Fibroblast of skin of left quadriceps (primary cell): ENCODE data around the gene ALX3.

Experiments used
- DNase-seq, 2 experiments: peaks; one replicate each; pipeline ENCODE4 v3.0.0-alpha.2; 2013; ENCODE audit warnings: low read depth in 2 of 2

ALX3 gene

GRCh38 chr1:110070671-110071242, at the start of gene ALX3:
ALX3 (minus strand) TSS chr1:110070672; CDS start chr1:110070612, 60 bp downstream.
- DNase-seq: no peak

- DNase-seq: no peak
Observed at GRCh38 chr1:110119843-110120242, 49.4 kb upstream of the ALX3 start.

DNA sequence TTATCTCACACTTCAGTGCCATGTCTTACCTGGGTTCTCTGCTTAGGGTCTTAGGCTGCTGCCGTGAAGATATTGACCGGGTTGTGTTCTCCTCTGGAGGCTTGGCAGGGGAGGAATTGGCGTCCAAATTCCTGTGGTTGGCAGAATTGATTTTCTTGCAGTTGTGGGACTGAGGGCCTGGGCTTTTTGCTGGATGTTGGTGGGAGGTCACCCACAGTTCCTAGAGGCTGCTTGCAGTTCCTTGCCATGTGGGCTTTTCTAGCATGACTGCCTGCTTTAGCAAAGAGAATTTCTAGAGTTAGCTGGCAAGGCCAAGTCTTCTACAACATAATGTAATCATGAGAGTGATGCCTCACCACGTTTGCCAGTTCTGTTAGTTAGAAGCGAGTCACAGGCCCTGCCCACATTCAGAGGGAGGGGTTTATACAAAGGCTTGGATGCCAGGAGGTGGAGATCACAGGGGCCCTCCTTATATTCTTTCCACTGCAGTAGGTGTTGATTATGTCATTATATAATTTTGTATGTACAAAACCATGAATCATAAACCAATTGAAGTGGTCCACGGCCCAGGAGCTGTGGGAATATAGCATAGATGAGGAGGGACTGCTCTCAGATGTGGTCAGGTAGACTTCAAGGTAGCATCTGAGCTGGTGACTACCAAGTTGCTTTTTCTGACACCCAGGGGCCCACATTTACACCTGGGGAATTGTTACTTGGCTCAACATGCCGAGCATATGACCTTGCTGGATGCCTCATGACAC, 48.3 kb upstream of the ALX3 start:
- DNase-seq: no peak

DNA sequence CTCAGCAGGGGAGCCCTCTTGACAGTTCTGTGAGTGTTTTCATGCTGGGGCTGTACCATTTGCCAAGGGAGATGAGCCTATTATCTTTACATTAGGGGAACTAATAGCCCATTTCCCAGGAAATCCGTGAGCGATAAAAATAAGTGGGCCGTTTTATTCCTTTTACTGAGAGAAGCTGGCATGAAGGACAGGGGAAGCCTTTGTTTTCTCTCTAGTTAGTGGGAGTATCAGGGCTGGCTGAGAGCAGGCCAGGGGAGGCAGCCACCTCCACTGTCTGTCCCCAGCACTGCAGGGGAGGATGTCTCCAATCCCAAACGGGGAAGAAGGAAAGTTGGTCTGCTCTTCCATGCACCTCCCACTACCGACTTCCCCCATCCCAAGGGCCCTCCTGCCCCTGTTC, 44.3 kb upstream of the ALX3 start:
- no peak for DNase-seq

GRCh38 chr1:110114173-110114572, 43.7 kb upstream of the ALX3 start:
- DNase-seq: no peak

DNA sequence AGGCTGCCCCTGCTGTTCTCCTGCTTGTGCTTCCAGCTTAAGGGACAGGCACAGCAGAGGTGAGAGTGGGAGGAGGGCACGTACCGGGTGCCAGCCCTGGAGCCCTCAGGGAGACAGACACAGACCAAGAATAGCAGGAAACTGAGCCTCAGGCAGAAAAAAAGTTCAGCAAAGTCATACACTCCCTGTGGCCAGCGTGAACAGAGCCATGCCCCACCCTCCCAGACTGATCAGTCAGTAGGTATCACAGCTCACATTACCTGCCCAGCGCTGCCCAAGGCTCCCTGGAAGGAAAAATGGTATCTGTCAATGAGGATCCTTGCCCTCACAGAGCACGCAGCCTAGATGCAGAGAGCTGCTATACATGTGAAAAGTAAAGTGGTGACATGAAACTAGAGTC, 43.1 kb upstream of the ALX3 start:
- no peak for DNase-seq

DNA sequence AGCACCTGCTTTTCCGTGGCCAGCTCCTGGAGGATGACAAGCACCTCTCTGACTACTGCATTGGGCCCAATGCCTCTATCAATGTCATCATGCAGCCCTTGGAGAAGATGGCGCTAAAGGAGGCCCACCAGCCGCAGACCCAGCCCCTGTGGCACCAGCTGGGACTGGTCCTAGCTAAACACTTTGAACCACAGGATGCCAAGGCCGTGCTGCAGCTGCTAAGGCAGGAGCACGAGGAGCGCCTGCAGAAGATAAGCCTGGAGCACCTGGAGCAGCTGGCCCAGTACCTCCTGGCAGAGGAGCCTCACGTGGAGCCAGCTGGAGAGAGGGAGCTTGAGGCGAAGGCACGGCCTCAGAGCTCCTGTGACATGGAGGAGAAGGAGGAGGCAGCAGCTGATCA, 42.2 kb upstream of the ALX3 start:
- no peak for DNase-seq

DNA sequence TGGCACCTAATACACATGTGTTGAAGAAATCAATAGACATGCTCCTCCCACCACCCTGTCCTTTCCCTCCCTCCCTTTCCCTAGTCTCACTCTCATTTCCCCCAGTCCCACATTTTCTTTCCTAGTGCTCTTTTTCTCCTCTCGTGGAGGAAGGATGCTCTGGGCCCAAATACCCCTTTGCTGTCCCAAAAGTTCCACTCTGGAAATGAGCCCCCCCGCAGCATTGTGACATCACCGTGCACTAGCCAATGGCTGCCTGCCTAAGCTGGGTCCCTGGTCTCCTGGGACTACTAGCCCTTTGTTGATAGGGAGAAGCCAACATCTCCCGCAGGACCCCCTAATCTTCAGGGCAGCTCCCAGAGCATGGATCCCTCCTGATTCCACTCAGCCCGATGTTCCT, 41.7 kb upstream of the ALX3 start, which contains the start of gene UBL4B:
UBL4B (plus strand) TSS at position 301 of the 400 bp plus-strand sequence; CDS start at position 393, 92 bp downstream.
- DNase-seq: no peak

DNA sequence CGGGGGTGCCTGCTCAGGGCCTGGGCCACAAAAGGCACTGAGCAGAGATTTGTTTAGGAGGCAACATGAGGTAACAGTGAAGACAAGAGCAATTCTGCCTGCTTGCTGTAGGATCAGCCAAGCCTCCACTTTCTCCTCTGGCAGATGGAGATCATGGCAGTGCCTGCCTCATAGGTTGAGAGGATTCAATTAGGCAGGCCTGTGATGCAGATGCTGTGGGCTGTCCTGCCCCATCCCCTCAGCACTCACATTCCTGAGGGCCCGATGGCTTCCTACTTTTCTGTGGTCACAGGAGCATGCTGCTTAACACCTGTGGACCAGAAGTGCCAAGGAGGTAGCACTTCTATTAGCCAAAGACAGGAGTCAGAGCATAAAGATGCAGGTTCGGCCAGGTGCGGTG, 40.6 kb upstream of the ALX3 start:
- DNase-seq: no peak

- DNase-seq: no peak
Observed at GRCh38 chr1:110107867-110108469, 37.5 kb upstream of the ALX3 start.

DNA sequence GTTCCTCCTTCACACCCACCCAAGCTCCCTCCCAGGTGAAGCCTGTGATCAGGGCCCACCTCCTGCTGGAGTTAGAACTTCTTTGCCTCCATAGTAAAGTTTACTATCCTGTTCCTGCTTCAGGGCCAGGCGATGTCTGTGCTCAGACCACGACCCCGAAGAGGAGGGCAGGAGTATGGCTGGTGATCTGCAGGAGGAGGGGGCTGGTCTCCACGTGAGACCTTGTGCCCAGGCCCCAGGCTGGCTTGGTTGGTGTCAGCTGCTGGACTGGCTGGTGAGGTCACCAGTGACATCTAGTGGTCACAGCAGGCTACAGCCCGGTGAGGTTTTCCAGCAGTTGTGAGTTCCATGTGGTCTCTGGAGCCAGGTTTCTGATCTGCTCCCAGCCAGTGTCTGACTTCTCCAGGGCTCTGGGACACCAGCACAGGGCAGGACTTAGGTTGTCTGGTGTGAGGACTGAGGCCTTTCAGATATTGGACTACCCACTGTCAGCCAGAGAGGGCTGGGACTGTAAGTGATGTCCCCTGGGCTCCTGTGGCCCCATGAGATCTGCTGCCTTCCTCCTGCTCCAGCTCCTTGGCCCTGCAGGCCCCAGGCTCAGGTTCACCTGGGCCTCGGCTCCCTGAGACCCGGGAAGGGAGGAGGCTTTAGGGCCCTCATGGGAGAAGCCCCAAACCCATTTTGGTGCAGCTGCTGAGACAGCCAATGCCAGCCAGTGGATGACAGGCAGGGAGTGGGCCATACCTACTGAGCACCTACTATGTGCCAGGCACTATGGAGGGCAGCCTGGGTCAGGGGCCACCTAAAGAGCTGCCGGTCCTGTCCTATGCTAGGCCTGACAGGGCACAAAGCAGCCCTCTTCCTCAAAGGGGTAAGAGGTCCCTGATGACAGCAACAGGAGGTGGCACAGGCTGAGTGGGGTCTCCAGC, 35.8 kb upstream of the ALX3 start:
- DNase-seq: peak in 1 of 2 experiments; percentile 36

DNA sequence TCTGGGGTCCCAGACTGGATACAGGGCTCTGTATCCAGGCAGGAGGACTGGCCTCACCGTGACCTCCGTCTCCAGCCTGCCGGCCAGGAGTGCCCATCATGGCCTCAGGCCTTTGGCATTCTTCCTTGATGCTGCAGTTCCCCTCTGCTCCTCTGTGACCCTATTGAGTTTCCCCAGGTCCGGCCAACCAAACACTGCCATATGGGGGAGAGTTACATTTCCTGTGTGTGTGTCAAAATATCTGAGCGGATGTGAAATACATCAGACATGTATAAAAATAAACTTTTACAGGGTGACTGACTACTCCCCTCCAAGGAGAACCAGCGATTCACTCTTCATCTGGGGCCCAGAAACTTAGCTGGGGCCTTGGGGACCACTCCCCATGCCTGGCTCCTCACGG, 31.6 kb upstream of the ALX3 start:
- DNase-seq: no peak

DNA sequence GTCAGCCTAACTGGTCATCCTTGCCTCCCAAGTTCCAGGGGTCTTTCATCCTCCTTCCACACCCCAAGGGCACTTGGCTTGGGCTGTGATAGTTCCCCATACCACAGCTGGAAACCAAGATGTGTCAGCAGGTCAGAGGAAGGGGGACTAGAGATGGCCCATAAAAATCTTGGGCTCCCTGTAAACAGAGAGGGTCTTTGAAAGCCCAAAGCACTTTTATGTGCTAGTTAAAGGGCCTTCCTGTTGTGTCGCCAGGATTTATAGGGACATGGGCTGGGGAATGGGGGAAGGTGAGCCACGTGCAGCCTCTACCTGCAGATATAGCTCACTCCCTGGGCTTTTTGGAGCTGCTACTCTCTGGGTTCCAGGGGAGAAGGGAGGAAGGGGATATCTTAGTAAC, 29.9 kb upstream of the ALX3 start:
- DNase-seq: no peak

- no peak for DNase-seq
Observed at GRCh38 chr1:110098222-110099026, 28.0 kb upstream of the ALX3 start.

GRCh38 chr1:110097507-110098221, 27.2 kb upstream of the ALX3 start:
- no peak for DNase-seq

GRCh38 chr1:110094931-110095654, 24.6 kb upstream of the ALX3 start:
- no peak for DNase-seq

DNA sequence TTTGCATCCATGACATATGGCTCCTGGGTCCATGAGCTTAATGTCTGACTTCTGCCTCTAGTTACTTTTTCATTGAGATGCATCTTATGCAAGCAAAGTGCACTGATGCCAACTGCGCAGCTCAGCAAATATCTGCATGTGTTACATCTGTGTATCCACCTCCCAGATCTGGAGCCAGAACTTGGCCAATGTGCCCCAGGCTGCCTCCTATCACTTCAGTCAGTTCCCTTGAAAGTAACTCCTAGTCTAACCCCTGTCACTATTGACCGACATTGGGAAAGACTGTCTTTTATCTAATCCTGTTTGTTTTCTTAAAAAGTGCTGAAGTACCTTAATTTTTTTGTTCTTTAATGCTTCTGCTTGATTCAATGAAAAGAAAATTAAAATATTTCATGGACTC, 22.5 kb upstream of the ALX3 start:
- DNase-seq: no peak

GRCh38 chr1:110091791-110092190, 21.3 kb upstream of the ALX3 start:
- DNase-seq: no peak

DNA sequence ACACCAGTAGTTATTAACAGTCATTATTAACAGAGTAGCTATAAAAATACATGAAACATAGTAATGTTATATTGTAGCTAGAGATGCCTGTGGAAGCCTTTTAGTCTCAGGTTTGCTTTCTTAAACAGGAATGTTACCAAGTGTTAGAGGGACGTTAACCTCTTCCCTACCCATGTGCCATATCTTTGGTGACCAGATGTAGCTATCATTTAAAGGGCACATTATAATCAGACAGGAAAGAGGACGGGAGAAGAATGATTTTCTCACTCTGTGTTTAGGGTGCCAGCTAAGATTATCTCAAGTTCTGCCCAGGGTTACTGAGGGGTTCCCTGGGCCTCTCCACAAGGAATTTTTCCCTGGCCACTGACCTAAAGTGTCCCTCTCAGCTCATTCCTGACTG, 20.9 kb upstream of the ALX3 start:
- DNase-seq: no peak
